CD4-positive, alpha-beta memory T cell (primary cell): ENCODE measurements around the gene BGLAP. TPM values are rescaled to one million over a fixed set of nuclear protein-coding genes. Genes with fewer than 3 reads are reported as not detected.
"Not testable (repeated sequence)": the region's sequence is repeated elsewhere in the genome, so short reads cannot be mapped to it uniquely, and the experiment has no call there.

ENCODE experiments used
- CTCF ChIA-PET: fragments of 350-600 bp; sonication (Branson Sonifier 250); formaldehyde crosslinking; loops from one replicate; lab custom pipeline; 2021; ENCODE audit warnings: inconsistent platforms; ENCODE audit not compliant: partially characterized antibody; lab: Charles Lee
- POLR2A ChIA-PET: fragments of 350-600 bp; sonication (Branson Sonifier 250); formaldehyde crosslinking; loops from one replicate; lab custom pipeline; 2021; ENCODE audit not compliant: partially characterized antibody; lab: Charles Lee
- DNase-seq, 5 donors: peaks; one replicate each; pipeline versions ENCODE4 v3.0.0 to v3.0.0-alpha.2; 2020 to 2022; ENCODE audit warnings: mixed read lengths in 1 of 5
- H3K27ac ChIP-seq: one replicate; pipeline ENCODE4 v1.7.0; 2013; ENCODE audit warnings: low read depth, low read length
- H3K27me3 ChIP-seq: 2 replicates; pipeline ENCODE4 v1.7.0; 2013; ENCODE audit warnings: mild to moderate bottlenecking, low read length, moderate library complexity; ENCODE audit not compliant: insufficient read depth
- H3K36me3 ChIP-seq: 2 replicates; pipeline ENCODE4 v1.7.0; 2013; ENCODE audit warnings: mild to moderate bottlenecking, low read length, moderate library complexity; ENCODE audit not compliant: insufficient read depth
- H3K4me1 ChIP-seq: 2 replicates; pipeline ENCODE4 v1.7.0; 2013; ENCODE audit warnings: mild to moderate bottlenecking, low read length, moderate library complexity; ENCODE audit not compliant: insufficient read depth
- H3K4me3 ChIP-seq, 2 donors: one replicate each; pipeline ENCODE4 v1.7.0; 2013; ENCODE audit warnings: low read length in 2 of 2, mild to moderate bottlenecking in 1 of 2
- H3K9me3 ChIP-seq, 2 donors: one replicate each; pipeline ENCODE4 v1.7.0; 2013; ENCODE audit warnings: low read length in 2 of 2, control low read depth in 1 of 2; ENCODE audit not compliant: control insufficient read depth in 1 of 2
- H3K27ac Mint-ChIP-seq, 7 donors: one replicate each; pipeline ENCODE4 v1.8.0; 2020 to 2021; ENCODE audit warnings: mixed read lengths in 7 of 7, mild to moderate bottlenecking in 6 of 7, inconsistent platforms in 3 of 7, moderate library complexity in 3 of 7
- H3K27me3 Mint-ChIP-seq, 2 donors: one replicate each; pipeline ENCODE4 v1.8.0; 2020 to 2021; ENCODE audit warnings: mixed read lengths in 2 of 2
- H3K36me3 Mint-ChIP-seq, 2 donors: one replicate each; pipeline ENCODE4 v1.8.0; 2020 to 2021; ENCODE audit warnings: mixed read lengths in 2 of 2, inconsistent platforms in 1 of 2, mild to moderate bottlenecking in 1 of 2
- H3K4me1 Mint-ChIP-seq, 4 donors: one replicate each; pipeline ENCODE4 v1.8.0; 2020 to 2021; ENCODE audit warnings: mixed read lengths in 4 of 4, mild to moderate bottlenecking in 1 of 4
- H3K4me3 Mint-ChIP-seq, 8 donors: one replicate each; pipeline ENCODE4 v1.8.0; 2020 to 2021; ENCODE audit warnings: mixed read lengths in 8 of 8, mild to moderate bottlenecking in 7 of 8, moderate library complexity in 6 of 8, inconsistent platforms in 3 of 8
- H3K9me3 Mint-ChIP-seq, 8 donors: one replicate each; pipeline ENCODE4 v1.8.0; 2020 to 2021; ENCODE audit warnings: mixed read lengths in 8 of 8, mild to moderate bottlenecking in 5 of 8, inconsistent platforms in 3 of 8, moderate library complexity in 1 of 8
- intact Hi-C: fragments of 100-400 bp; cut with micrococcal nuclease; formaldehyde crosslinking; loops from one replicate; pipeline ENCODE4 v1.15.1; 2023
- polyA plus RNA-seq, 2 donors: library from polyadenylated mRNA; unstranded; fragments of 300-500 nt; fragmentation: Illumina TruSeq; gene quantifications; one replicate each; pipeline ENCODE4 v1.2.3, GENCODE V29; 2021
- total RNA-seq, 2 experiments: library from RNA; stranded (reverse); gene quantifications; one replicate each; pipeline ENCODE4 v1.2.3, GENCODE V29; 2021

The BGLAP gene
- total and polyA plus RNA-seq, 4 experiments from 2014 or later: 7.2 to 7.7 TPM; not detected in 2

- no peaks in the 10 kb centered on the region for H3K27me3 ChIP-seq
- DNase-seq: peak; percentile 94 to 98 (median 95)
- H3K9me3 Mint-ChIP-seq: peaks cover 0 to 2% (median 0%) of the 10 kb centered on the region in 8 donors
- POLR2A ChIA-PET: interaction anchor here (0.7 to 3.8 kb wide), 40 partner anchors 9 to 354 kb away, joined by 3 to 54 read pairs (median 4); partner anchors contain the start of genes ARHGEF2, LAMTOR2, LMNA and MEF2D
- peak within 1 kb of the TSS; percentile 97 to 100 (median 99) for H3K27ac Mint-ChIP-seq
- H3K4me3 ChIP-seq: peak within 1 kb of the TSS; percentile 83 to 93
- H3K27ac ChIP-seq: peak within 1 kb of the TSS; percentile 98
- peaks cover 12% of the 10 kb centered on the region for H3K36me3 ChIP-seq
- peaks cover 18 to 40% of the 10 kb centered on the region in 2 donors for H3K36me3 Mint-ChIP-seq
- no peaks in the 10 kb centered on the region for H3K27me3 Mint-ChIP-seq
- peaks cover 29% of the 10 kb centered on the region for H3K4me1 ChIP-seq
- peaks cover 15 to 43% (median 31%) of the 10 kb centered on the region in 4 donors for H3K4me1 Mint-ChIP-seq
- peak within 1 kb of the TSS; percentile 93 to 99 (median 96) for H3K4me3 Mint-ChIP-seq
- H3K9me3 ChIP-seq: no peaks in the 10 kb centered on the region
- intact Hi-C loops: loop anchor here (1.0 to 5.0 kb wide), 5 partner anchors 20 to 281 kb away; partner anchors contain the start of genes KHDC4, LAMTOR2, MEX3A and SMG5
- CTCF ChIA-PET: interaction anchor here (0.7 to 5.2 kb wide), 14 partner anchors 11 to 125 kb away, joined by 3 to 65 read pairs (median 4); partner anchors contain the start of genes CCT3, SLC25A44, SMG5 and TSACC
Observed at GRCh38 chr1:156212833-156213643, 28.9 kb upstream of the BGLAP start, which contains the start of gene PMF1. Gene PMF1, plus strand, starts transcription at chr1:156213007. Its CDS starts 9 bp downstream, at chr1:156213016.

GRCh38 chr1:156213644-156213966, 28.4 kb upstream of the BGLAP start:
- intact Hi-C loops: loop anchor here (1.0 to 5.0 kb wide), 5 partner anchors 20 to 281 kb away; partner anchors contain the start of genes KHDC4, LAMTOR2, MEX3A and SMG5
- Histone ChIP-seq H3K9me3 (no peaks in the 10 kb centered on the region), H3K27ac (peak overlapping the region; percentile 98), H3K27me3 (no peaks in the 10 kb centered on the region), H3K4me3 (peak overlapping the region; percentile 83 to 93), H3K4me1 (peaks cover 35% of the 10 kb centered on the region), H3K36me3 (peaks cover 12% of the 10 kb centered on the region)
- peak overlapping the region; percentile 93 to 99 (median 96) for H3K4me3 Mint-ChIP-seq
- no peak for DNase-seq
- H3K4me1 Mint-ChIP-seq: peaks cover 18 to 48% (median 34%) of the 10 kb centered on the region in 4 donors
- H3K9me3 Mint-ChIP-seq: peaks cover 0 to 2% (median 0%) of the 10 kb centered on the region in 8 donors
- ChIA-PET CTCF (interaction anchor here (1.0 to 5.2 kb wide), 11 partner anchors 12 to 124 kb away, joined by 3 to 65 read pairs (median 5); partner anchors contain the start of genes CCT3, SLC25A44, SMG5 and TSACC), POLR2A (interaction anchor here (0.8 to 3.8 kb wide), 27 partner anchors 8 to 235 kb away, joined by 3 to 54 read pairs (median 5); partner anchors contain the start of genes ARHGEF2, LMNA, MEX3A and SLC25A44)
- no peaks in the 10 kb centered on the region for H3K27me3 Mint-ChIP-seq
- H3K36me3 Mint-ChIP-seq: peaks cover 18 to 39% of the 10 kb centered on the region in 2 donors
- H3K27ac Mint-ChIP-seq: peak overlapping the region; percentile 97 to 100 (median 99)

GRCh38 chr1:156214024-156214748, 27.8 kb upstream of the BGLAP start:
- CTCF ChIA-PET: interaction anchor here (1.1 to 5.2 kb wide), 7 partner anchors 11 to 118 kb away, joined by 3 to 65 read pairs (median 7); partner anchors contain the start of gene SMG5
- Histone ChIP-seq H3K4me3 (no peak overlapping the region), H3K9me3 (no peaks in the 10 kb centered on the region), H3K4me1 (peaks cover 37% of the 10 kb centered on the region), H3K36me3 (peaks cover 12% of the 10 kb centered on the region), H3K27ac (peak overlapping the region; percentile 98), H3K27me3 (no peaks in the 10 kb centered on the region)
- H3K27me3 Mint-ChIP-seq: no peaks in the 10 kb centered on the region
- H3K36me3 Mint-ChIP-seq: peaks cover 13 to 35% of the 10 kb centered on the region in 2 donors
- POLR2A ChIA-PET: interaction anchor here (0.7 to 3.8 kb wide), 8 partner anchors 8 to 87 kb away, joined by 3 to 38 read pairs (median 5); partner anchors contain the start of genes SLC25A44 and SMG5
- H3K9me3 Mint-ChIP-seq: peaks cover 0 to 2% (median 0%) of the 10 kb centered on the region in 8 donors
- intact Hi-C loops: loop anchor here (5.0 kb wide), 1 partner anchor 282 kb away; the partner anchor contains the start of gene KHDC4
- peak overlapping the region; percentile 75 to 98 (median 81) for H3K4me3 Mint-ChIP-seq
- peaks cover 19 to 50% (median 37%) of the 10 kb centered on the region in 4 donors for H3K4me1 Mint-ChIP-seq
- peak overlapping the region; percentile 80 to 100 (median 88) for H3K27ac Mint-ChIP-seq
- DNase-seq: no peak

GRCh38 chr1:156216361-156217086, 25.5 kb upstream of the BGLAP start:
- ChIA-PET CTCF (interaction anchor here (5.2 kb wide), 1 partner anchor 9 kb away, joined by 65 read pairs; no protein-coding TSS in a partner anchor), POLR2A (interaction anchor here (1.2 kb wide), 1 partner anchor 124 kb away, joined by 3 read pairs; no protein-coding TSS in a partner anchor)
- H3K4me3 ChIP-seq, H3K27me3 ChIP-seq, H3K4me3 Mint-ChIP-seq, H3K27me3 Mint-ChIP-seq, H3K36me3 ChIP-seq, H3K9me3 ChIP-seq, DNase-seq, H3K27ac ChIP-seq, H3K9me3 Mint-ChIP-seq, intact Hi-C loops: not testable (repeated sequence)
- Mint-ChIP-seq H3K27ac (peak overlapping the region in 1 of 7 donors; percentile 60), H3K36me3 (peaks cover 18 to 28% of the 10 kb centered on the region in 2 donors), H3K4me1 (peaks cover 28 to 63% (median 47%) of the 10 kb centered on the region in 4 donors)
- H3K4me1 ChIP-seq: peaks cover 41% of the 10 kb centered on the region

- Histone ChIP-seq H3K27ac (peak overlapping the region; percentile 52), H3K4me3 (peak overlapping the region in 1 of 2 donors; percentile 15), H3K9me3 (no peaks in the 10 kb centered on the region), H3K36me3 (peaks cover 11% of the 10 kb centered on the region), H3K27me3 (no peaks in the 10 kb centered on the region), H3K4me1 (peaks cover 35% of the 10 kb centered on the region)
- ChIA-PET CTCF (interaction anchor here (0.8 to 1.1 kb wide), 2 partner anchors 11 to 15 kb away, joined by 3 read pairs; no protein-coding TSS in a partner anchor), POLR2A (no interaction called here)
- Mint-ChIP-seq H3K27me3 (no peaks in the 10 kb centered on the region), H3K36me3 (peaks cover 28 to 38% of the 10 kb centered on the region in 2 donors), H3K4me1 (peaks cover 30 to 69% (median 49%) of the 10 kb centered on the region in 4 donors), H3K4me3 (peak overlapping the region; percentile 4 to 80 (median 72)), H3K27ac (peak overlapping the region; percentile 73 to 96 (median 93)), H3K9me3 (no peaks in the 10 kb centered on the region)
- intact Hi-C loops: no loop called here
- DNase-seq: peak; percentile 26 to 71 (median 44)
Observed at GRCh38 chr1:156217871-156218270, 24.1 kb upstream of the BGLAP start.

GRCh38 chr1:156220226-156220625, 21.8 kb upstream of the BGLAP start:
- Histone ChIP-seq H3K4me1 (peaks cover 25% of the 10 kb centered on the region), H3K36me3 (peaks cover 20% of the 10 kb centered on the region), H3K4me3 (no peak overlapping the region), H3K27me3 (no peaks in the 10 kb centered on the region), H3K9me3 (no peaks in the 10 kb centered on the region), H3K27ac (no peak overlapping the region)
- H3K4me3 Mint-ChIP-seq: no peak overlapping the region
- peaks cover 39 to 42% of the 10 kb centered on the region in 2 donors for H3K36me3 Mint-ChIP-seq
- intact Hi-C loops: no loop called here
- ChIA-PET CTCF (interaction anchor here (0.6 to 1.6 kb wide), 3 partner anchors 37 to 123 kb away, joined by 3 to 6 read pairs (median 5); no protein-coding TSS in a partner anchor), POLR2A (interaction anchor here (1.4 kb wide), 1 partner anchor 22 kb away, joined by 4 read pairs; no protein-coding TSS in a partner anchor)
- H3K4me1 Mint-ChIP-seq: peaks cover 34 to 55% (median 46%) of the 10 kb centered on the region in 4 donors
- no peaks in the 10 kb centered on the region for H3K9me3 Mint-ChIP-seq
- H3K27ac Mint-ChIP-seq: no peak overlapping the region
- no peak for DNase-seq
- H3K27me3 Mint-ChIP-seq: no peaks in the 10 kb centered on the region
